HepG2 (cell line): ENCODE measurements around the gene TUBB. TPM values are rescaled to one million over a fixed set of nuclear protein-coding genes. Genes with fewer than 3 reads are reported as not detected.

Source experiments
- ARID5B ChIP-seq: IDR thresholded peaks from 2 replicates; pipeline ENCODE4 v1.4.0; 2020; ENCODE audit warnings: mild to moderate bottlenecking, missing genetic modification reagents
- FOXP1 ChIP-seq, 2 experiments: fragments of 450-650 bp in 1 of 2; IDR thresholded peaks; 2 replicates each; pipeline ENCODE4 v1.6.1; 2017 to 2018; ENCODE audit warnings: antibody characterized with exemption in 1 of 2
- GABPB1 ChIP-seq: IDR thresholded peaks from 2 replicates; pipeline ENCODE4 v1.6.1; 2016; ENCODE audit warnings: mild to moderate bottlenecking, missing genetic modification reagents, moderate library complexity, missing compliant biosample characterization
- KLF13 ChIP-seq: sonication (generic); formaldehyde crosslinking; IDR thresholded peaks from 2 replicates; pipeline ENCODE4 v1.4.0; 2020; ENCODE audit warnings: mild to moderate bottlenecking, missing genetic modification reagents
- PATZ1 ChIP-seq: sonication (generic); formaldehyde crosslinking; IDR thresholded peaks from 2 replicates; pipeline ENCODE4 v1.4.0; 2020; ENCODE audit warnings: missing genetic modification reagents
- ZFAT ChIP-seq: sonication (generic); formaldehyde crosslinking; conservative IDR thresholded peaks from 2 replicates; pipeline ENCODE4 v1.8.1; 2023; ENCODE audit warnings: missing genetic modification reagents, inconsistent platforms
- ZNF10 ChIP-seq: sonication (generic); formaldehyde crosslinking; IDR thresholded peaks from 2 replicates; pipeline ENCODE4 v1.4.0; 2020; ENCODE audit warnings: mild to moderate bottlenecking, low read depth, missing genetic modification reagents, borderline replicate concordance
- ZNF274 ChIP-seq: sonication (generic); formaldehyde crosslinking; IDR thresholded peaks from 2 replicates; pipeline ENCODE4 v1.5.1; 2020; ENCODE audit warnings: mild to moderate bottlenecking, missing genetic modification reagents
- ZNF775 ChIP-seq: sonication (generic); formaldehyde crosslinking; IDR thresholded peaks from 2 replicates; pipeline ENCODE4 v1.4.0; 2020; ENCODE audit warnings: missing genetic modification reagents, mild to moderate bottlenecking, moderate library complexity, borderline replicate concordance
- ZNF782 ChIP-seq: sonication (generic); formaldehyde crosslinking; IDR thresholded peaks from 2 replicates; pipeline ENCODE4 v1.4.0; 2020; ENCODE audit warnings: missing genetic modification reagents, mild to moderate bottlenecking, borderline replicate concordance
- polyA plus RNA-seq, 8 experiments: library from polyadenylated mRNA; depleted of rRNA in 3 of 8; stranded (reverse) in 7 of 8; unstranded in 1 of 8; fragments of >200 nt; fragmentation: Illumina TruSeq in 4 of 8; extraction: Trizol in 4 of 8; gene quantifications; 2 replicates each; pipeline versions ENCODE4 v1.2.1 to v1.2.3, GENCODE V29; 2011 to 2016; ENCODE audit warnings: low read depth in 4 of 8, missing spikeins in 1 of 8, mixed read lengths in 1 of 8; ENCODE audit not compliant: insufficient read depth in 1 of 8
- total RNA-seq, 5 experiments: library from RNA; depleted of rRNA; stranded (reverse); fragments of >200 nt; fragmentation: Illumina TruSeq; extraction: Trizol; gene quantifications; 2 replicates each; pipeline ENCODE4 v1.2.3, GENCODE V29; 2016; ENCODE audit warnings: low read depth in 1 of 5
- TF ChIP-seq, protein P1 (sequence below): sonication (generic); formaldehyde crosslinking; IDR thresholded peaks from 2 replicates; pipeline ENCODE4 v1.4.0; 2020; ENCODE audit warnings: missing genetic modification reagents
- TF ChIP-seq, protein P2 (sequence below): sonication (generic); formaldehyde crosslinking; IDR thresholded peaks from 2 replicates; pipeline ENCODE4 v1.9.0; 2021; ENCODE audit warnings: missing genetic modification reagents, mild to moderate bottlenecking, borderline replicate concordance
- TF ChIP-seq, protein P3 (sequence below): sonication (generic); formaldehyde crosslinking; IDR thresholded peaks from 2 replicates; pipeline ENCODE4 v1.4.0; 2020; ENCODE audit warnings: mild to moderate bottlenecking, missing genetic modification reagents

TUBB gene
- total and polyA plus RNA-seq, 2 of the 13 experiments (the other 11 are each of a cell fraction or from before 2014, with no cell fraction given) = 911 to 1,163 TPM

- TF ChIP-seq ZNF775 (CRISPR knock-in tag) = no peak; the same call in 1 of the 2 replicates
- no peak for TF ChIP-seq ZNF10 (CRISPR knock-in tag)
- peak; percentile 68 for TF ChIP-seq PATZ1
- TF ChIP-seq GABPB1 (CRISPR knock-in tag) = peak; percentile 92
- TF ChIP-seq FOXP1 (IDR thresholded peaks at IDR 0.05) = no peak
- TF ChIP-seq FOXP1 (CRISPR knock-in tag; IDR thresholded peaks at IDR 0.05) = peak; percentile 59; the same call in 1 of the 2 replicates
- TF ChIP-seq, protein P1, sequence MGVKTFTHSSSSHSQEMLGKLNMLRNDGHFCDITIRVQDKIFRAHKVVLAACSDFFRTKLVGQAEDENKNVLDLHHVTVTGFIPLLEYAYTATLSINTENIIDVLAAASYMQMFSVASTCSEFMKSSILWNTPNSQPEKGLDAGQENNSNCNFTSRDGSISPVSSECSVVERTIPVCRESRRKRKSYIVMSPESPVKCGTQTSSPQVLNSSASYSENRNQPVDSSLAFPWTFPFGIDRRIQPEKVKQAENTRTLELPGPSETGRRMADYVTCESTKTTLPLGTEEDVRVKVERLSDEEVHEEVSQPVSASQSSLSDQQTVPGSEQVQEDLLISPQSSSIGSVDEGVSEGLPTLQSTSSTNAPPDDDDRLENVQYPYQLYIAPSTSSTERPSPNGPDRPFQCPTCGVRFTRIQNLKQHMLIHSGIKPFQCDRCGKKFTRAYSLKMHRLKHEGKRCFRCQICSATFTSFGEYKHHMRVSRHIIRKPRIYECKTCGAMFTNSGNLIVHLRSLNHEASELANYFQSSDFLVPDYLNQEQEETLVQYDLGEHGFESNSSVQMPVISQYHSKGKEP (CRISPR knock-in tag) = peak; percentile 53; the same call in 1 of the 2 replicates
- no peak; the same call in 1 of the 2 replicates for TF ChIP-seq KLF13
- TF ChIP-seq ZFAT = no peak
- TF ChIP-seq, protein P2, sequence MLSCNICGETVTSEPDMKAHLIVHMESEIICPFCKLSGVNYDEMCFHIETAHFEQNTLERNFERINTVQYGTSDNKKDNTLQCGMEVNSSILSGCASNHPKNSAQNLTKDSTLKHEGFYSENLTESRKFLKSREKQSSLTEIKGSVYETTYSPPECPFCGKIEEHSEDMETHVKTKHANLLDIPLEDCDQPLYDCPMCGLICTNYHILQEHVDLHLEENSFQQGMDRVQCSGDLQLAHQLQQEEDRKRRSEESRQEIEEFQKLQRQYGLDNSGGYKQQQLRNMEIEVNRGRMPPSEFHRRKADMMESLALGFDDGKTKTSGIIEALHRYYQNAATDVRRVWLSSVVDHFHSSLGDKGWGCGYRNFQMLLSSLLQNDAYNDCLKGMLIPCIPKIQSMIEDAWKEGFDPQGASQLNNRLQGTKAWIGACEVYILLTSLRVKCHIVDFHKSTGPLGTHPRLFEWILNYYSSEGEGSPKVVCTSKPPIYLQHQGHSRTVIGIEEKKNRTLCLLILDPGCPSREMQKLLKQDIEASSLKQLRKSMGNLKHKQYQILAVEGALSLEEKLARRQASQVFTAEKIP = no peak
- TF ChIP-seq, protein P3, sequence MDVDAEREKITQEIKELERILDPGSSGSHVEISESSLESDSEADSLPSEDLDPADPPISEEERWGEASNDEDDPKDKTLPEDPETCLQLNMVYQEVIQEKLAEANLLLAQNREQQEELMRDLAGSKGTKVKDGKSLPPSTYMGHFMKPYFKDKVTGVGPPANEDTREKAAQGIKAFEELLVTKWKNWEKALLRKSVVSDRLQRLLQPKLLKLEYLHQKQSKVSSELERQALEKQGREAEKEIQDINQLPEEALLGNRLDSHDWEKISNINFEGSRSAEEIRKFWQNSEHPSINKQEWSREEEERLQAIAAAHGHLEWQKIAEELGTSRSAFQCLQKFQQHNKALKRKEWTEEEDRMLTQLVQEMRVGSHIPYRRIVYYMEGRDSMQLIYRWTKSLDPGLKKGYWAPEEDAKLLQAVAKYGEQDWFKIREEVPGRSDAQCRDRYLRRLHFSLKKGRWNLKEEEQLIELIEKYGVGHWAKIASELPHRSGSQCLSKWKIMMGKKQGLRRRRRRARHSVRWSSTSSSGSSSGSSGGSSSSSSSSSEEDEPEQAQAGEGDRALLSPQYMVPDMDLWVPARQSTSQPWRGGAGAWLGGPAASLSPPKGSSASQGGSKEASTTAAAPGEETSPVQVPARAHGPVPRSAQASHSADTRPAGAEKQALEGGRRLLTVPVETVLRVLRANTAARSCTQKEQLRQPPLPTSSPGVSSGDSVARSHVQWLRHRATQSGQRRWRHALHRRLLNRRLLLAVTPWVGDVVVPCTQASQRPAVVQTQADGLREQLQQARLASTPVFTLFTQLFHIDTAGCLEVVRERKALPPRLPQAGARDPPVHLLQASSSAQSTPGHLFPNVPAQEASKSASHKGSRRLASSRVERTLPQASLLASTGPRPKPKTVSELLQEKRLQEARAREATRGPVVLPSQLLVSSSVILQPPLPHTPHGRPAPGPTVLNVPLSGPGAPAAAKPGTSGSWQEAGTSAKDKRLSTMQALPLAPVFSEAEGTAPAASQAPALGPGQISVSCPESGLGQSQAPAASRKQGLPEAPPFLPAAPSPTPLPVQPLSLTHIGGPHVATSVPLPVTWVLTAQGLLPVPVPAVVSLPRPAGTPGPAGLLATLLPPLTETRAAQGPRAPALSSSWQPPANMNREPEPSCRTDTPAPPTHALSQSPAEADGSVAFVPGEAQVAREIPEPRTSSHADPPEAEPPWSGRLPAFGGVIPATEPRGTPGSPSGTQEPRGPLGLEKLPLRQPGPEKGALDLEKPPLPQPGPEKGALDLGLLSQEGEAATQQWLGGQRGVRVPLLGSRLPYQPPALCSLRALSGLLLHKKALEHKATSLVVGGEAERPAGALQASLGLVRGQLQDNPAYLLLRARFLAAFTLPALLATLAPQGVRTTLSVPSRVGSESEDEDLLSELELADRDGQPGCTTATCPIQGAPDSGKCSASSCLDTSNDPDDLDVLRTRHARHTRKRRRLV = no peak
- TF ChIP-seq ARID5B (CRISPR knock-in tag) = peak; percentile 79
- peak; percentile 60; the same call in 1 of the 2 replicates for TF ChIP-seq ZNF274 (CRISPR knock-in tag)
- peak; percentile 93; the same call in 1 of the 2 replicates for TF ChIP-seq ZNF782 (CRISPR knock-in tag)
These were observed 2.9 kb upstream of the TUBB start, which contains the start of gene MDC1 (continued) for GRCh38 chr6:30717129-30717844.
